ENCODE results near the gene HYKK. TPM values are rescaled to one million over a fixed set of nuclear protein-coding genes. Genes with fewer than 3 reads are reported as not detected.
"Not testable (repeated sequence)": the region's sequence is repeated elsewhere in the genome, so short reads cannot be mapped to it uniquely, and the experiment has no call there.

Gene HYKK
- total and polyA plus RNA-seq, 11 donors: 2.6 to 8.7 (median 6.6) TPM

- Histone ChIP-seq H3K4me1 (peaks cover 0 to 16% (median 7%) of the 10 kb centered on the region in 12 donors), H3K9me3 (no peaks in the 10 kb centered on the region), H3K4me3 (peak overlapping the region in 11 of 12 donors; percentile 64 to 95 (median 84)), H3K27me3 (peaks cover 0 to 9% (median 0%) of the 10 kb centered on the region in 9 donors), H3K36me3 (peaks cover 0 to 2% (median 0%) of the 10 kb centered on the region in 9 donors), H3K27ac (no peak overlapping the region)
- intact Hi-C loops (cut with DNase I): no loop called here
- no peak for ATAC-seq
- 35 to 55% (median 39%) methylated on average over 6 of the region's 6 CpGs for WGBS, 4 donors
- DNase-seq: no peak
- TF ChIP-seq POLR2A (IDR thresholded peaks at IDR 0.05) (no peak), CTCF (IDR thresholded peaks at IDR 0.05) (no peak)
Measured at GRCh38 chr15:78508272-78508671, 895 bp downstream of the HYKK start.

DNA sequence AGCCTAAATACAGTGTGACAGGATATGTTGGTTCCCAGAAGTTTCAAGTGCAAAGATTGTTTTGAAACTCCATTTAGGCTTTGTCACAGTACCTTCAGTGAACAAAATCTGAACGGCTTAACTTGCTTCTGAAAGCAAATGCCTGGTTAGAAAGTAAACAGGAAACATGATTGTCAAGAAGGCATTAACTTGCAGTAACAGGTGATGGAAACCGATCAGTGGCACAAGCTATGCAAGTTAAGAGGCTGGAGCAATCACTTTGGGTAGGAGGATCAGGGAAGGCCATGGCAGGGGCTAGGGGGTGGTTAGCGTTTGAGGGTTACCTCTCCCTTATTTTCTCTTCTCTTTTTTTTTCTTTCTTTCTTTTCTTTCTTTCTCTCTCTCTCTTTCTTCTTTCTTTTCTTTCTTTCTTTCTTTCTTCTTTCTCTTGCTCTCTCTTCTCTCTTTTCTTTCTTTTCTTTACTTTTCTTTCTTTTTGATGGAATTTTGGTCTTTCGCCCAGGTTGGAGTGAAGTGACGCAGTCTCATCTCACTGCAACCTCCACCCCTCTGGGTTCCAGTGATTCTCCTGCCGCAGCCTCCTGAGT is 2.4 kb downstream of the HYKK start:
- intact Hi-C loops (cut with DNase I): no loop called here
- Histone ChIP-seq H3K36me3 (peaks cover 0 to 8% (median 0%) of the 10 kb centered on the region in 9 donors), H3K27ac (no peak overlapping the region), H3K27me3 (peaks cover 0 to 9% (median 0%) of the 10 kb centered on the region in 9 donors), H3K4me3 (no peak overlapping the region), H3K9me3 (no peaks in the 10 kb centered on the region), H3K4me1 (peaks cover 0 to 16% (median 7%) of the 10 kb centered on the region in 12 donors)
- DNase-seq (no peak), ATAC-seq (no peak)
- WGBS, 4 donors: 71 to 87% (median 82%) methylated on average over 6 of the region's 6 CpGs
- TF ChIP-seq CTCF (IDR thresholded peaks at IDR 0.05): no peak
- no peak for TF ChIP-seq POLR2A (IDR thresholded peaks at IDR 0.05)

DNA sequence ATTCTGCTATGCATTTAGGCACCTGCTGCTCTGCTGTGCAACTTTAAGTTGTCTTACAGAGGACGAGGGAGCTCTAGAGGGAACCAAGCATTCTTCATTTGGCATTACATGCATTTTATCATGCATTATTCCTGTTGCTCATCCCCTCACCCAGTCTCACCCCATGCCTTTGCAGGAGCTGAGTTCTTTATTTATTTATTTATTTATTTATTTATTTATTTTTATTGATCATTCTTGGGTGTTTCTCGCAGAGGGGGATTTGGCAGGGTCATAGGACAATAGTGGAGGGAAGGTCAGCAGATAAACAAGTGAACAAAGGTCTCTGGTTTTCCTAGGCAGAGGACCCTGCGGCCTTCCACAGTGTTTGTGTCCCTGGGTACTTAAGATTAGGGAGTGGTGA is 12.7 kb downstream of the HYKK start:
- H3K27ac ChIP-seq; DNase-seq; ATAC-seq; intact Hi-C loops (cut with DNase I); H3K4me1 ChIP-seq; H3K4me3 ChIP-seq; H3K9me3 ChIP-seq; H3K27me3 ChIP-seq: not testable (repeated sequence)
- peaks cover 0 to 38% (median 2%) of the 10 kb centered on the region in 9 donors for H3K36me3 ChIP-seq
- 87 to 98% (median 94%) methylated on average over 2 to 3 of the region's 3 CpGs for WGBS, 4 donors

DNA sequence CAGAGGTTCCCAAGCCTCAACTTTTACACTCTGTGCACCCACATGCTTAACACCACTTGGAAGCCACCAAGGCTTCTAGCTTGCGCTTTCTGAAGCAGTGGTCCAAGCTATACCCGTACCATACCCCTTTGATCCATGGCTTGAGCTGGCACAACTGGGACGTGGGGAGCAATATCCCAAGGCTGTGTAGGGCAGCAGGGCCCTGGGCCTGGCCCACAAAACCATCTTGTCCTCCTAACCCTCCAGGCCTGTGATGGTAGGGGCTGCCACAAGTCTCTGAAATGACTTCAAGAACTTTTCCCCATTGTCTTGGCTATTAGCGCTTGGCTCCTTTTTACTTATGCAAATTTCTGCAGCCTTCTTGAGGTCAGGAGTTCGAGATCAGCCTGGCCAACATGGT is 16.9 kb downstream of the HYKK start:
- TF ChIP-seq CTCF (IDR thresholded peaks at IDR 0.05): no peak
- no peak for TF ChIP-seq POLR2A (IDR thresholded peaks at IDR 0.05)
- Histone ChIP-seq H3K36me3 (peaks cover 0 to 13% (median 0%) of the 10 kb centered on the region in 9 donors), H3K4me3 (no peak overlapping the region), H3K9me3 (no peaks in the 10 kb centered on the region), H3K4me1 (no peaks in the 10 kb centered on the region), H3K27me3 (no peaks in the 10 kb centered on the region), H3K27ac (no peak overlapping the region)
- ATAC-seq: no peak
- intact Hi-C loops (cut with DNase I): no loop called here
- 88 to 96% (median 91%) methylated on average over 5 of the region's 5 CpGs for WGBS, 4 donors
- DNase-seq: no peak

GRCh38 chr15:78527325-78527724 is 19.9 kb downstream of the HYKK start:
- DNase-seq: no peak
- Histone ChIP-seq H3K36me3 (peaks cover 0 to 5% (median 0%) of the 10 kb centered on the region in 9 donors), H3K9me3 (no peaks in the 10 kb centered on the region), H3K27ac (no peak overlapping the region), H3K4me3 (no peak overlapping the region), H3K27me3 (no peaks in the 10 kb centered on the region), H3K4me1 (no peaks in the 10 kb centered on the region)
- TF ChIP-seq CTCF (IDR thresholded peaks at IDR 0.05) (no peak), POLR2A (IDR thresholded peaks at IDR 0.05) (no peak)
- WGBS, 4 donors: 84 to 86% (median 85%) methylated on average over 5 of the region's 5 CpGs
- intact Hi-C loops (cut with DNase I): no loop called here
- ATAC-seq: no peak

All from heart left ventricle (tissue), 16 donors.